NOMO-1 (cell line): ENCODE results near the gene CABP7.
"Not testable (repeated sequence)": the region's sequence is repeated elsewhere in the genome, so short reads cannot be mapped to it uniquely, and the experiment has no call there.

Source experiments
- DNase-seq, 2 experiments: peaks; one replicate each; lab custom pipeline; 2025; ENCODE audit not compliant: unreplicated experiment in 2 of 2; lab: John Stamatoyannopoulos, UW

Gene CABP7

GRCh38 chr22:29744902-29745301, 25.1 kb downstream of the CABP7 start:
- no peak for DNase-seq

DNA sequence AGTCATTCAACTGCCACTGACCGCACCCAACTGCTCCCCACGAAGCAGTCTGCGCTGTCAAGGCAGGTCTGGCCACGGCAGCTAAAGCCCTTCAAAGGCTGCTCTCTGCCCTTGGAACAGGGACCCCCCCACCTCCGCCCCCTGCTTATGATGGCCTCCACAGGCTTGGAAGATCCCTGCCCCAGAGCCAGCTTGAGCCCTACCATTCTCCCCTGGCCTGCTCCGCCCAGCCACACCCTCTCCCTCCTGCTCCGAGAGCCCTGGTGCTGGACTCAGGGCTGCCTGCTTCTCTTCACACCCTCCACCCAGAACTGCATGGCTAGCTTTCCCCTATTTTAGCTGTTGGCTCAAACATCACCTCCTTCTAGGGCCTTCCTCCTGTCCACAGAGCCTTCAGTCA, 28.0 kb downstream of the CABP7 start:
- DNase-seq, result no peak

DNA sequence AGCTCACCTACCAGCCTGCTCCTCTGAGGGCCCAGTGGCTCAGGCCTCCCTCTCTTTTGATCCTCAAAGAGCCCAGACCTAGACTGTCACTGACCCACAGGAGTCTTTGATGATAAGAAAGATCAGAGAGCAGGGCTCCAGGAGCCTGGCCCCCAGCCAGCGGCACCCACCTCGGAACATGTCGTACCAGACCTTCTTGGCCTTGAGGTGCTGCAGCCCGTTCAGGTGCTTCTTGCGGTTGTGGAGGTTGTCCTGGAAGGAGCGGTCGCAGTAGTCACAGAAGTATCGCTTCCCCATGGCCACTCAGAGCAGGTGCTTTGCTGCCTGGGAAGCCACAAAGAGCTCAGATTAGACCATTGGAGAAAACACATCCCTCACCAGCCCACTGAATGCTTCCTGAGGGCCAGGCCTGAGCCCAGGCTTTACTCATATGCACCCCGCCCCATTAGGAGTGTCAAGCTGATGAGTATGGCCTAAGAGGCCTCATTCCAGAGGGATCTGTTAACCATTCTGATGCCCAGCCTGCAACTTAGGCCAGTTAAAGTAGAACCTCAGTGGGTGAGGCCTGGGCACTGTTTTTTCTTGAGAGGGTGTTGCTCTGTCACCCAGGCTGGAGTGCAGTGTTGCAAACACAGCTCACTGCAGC, 28.6 kb downstream of the CABP7 start:
- DNase-seq, result no peak

DNA sequence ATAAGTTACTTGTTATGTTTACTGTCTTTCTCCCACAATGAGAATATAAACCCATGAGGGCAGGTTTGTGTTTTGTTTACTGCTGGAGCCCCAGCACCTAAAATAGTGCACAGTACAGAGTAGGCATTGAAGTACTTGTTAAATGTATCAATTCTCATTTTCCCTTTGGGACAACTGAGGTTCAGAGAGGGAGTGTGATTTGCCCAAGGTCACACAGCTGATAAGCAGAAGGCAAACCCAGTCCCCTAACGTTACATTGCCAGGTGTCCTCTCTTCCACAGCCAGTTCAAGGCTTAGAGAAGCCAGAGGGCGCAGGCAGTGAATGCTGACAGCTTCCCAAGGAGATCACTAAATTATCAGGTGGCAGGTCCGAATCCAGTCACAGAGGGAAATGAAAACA, 30.2 kb downstream of the CABP7 start:
- no peak for DNase-seq

- DNase-seq, result peak; percentile 48 to 82
Observed at GRCh38 chr22:29750559-29751538, 31.0 kb downstream of the CABP7 start.

DNA sequence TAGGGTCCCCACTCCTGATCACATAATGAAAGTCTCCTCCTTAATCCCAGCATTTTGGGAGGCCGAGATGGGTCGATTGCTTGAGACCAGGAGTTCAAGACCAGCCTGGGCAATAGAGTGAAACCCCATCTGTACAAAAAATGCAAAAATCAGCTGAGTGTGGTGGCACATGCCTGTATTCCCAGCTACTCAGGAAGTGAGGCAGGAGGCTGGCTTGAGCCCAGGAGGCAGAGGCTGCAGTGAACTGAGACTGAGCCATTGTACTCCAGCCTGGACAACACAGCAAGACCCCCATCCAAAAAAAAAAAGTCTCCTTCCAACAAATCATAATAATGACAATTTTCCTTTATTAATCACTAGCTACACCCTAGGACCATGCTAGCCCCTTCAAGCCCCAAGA, 31.9 kb downstream of the CABP7 start:
- DNase-seq, result no peak

- DNase-seq, result no peak
Observed at GRCh38 chr22:29753808-29754657, 34.2 kb downstream of the CABP7 start.

DNA sequence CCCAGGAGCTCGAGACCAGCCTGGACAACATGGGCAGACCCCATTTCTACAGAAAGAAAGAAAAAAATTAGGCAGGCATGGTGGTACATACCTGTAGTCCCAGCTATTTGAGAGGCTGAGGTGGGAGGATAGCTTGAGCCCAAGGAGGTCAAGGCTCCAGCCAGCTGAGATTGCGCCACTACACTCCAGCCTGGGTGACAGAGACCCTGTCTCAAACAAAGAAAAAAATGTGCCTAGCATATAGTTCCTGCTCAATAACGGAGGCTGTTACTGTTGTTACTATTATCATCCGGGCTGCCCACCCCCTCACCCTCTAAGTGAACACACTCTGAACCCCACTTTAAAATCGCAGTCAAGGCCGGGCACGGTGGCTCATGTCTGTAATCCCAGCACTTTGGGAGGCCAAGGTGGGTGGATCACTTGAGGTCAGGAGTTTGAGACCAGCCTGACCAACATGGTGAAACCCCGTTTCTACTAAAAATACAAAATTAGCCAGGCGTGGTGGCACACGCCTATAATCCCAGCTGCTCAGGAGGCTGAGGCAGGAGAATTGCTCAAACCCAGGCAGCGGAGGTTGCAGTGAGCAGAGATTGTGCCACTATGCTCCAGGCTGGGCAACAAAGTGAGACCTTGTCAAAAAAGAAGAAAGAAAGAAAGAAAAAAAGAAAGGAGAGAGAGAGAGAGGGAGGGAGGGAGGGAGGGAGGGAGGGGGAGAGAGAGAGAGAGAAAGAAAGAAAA, 35.0 kb downstream of the CABP7 start:
- not testable (repeated sequence) for DNase-seq

- DNase-seq, result no peak
Observed at GRCh38 chr22:29755889-29756288, 36.1 kb downstream of the CABP7 start.

- no peak for DNase-seq
Observed at GRCh38 chr22:29756341-29756740, 36.5 kb downstream of the CABP7 start.

GRCh38 chr22:29757096-29757495, 37.3 kb downstream of the CABP7 start:
- no peak for DNase-seq

DNA sequence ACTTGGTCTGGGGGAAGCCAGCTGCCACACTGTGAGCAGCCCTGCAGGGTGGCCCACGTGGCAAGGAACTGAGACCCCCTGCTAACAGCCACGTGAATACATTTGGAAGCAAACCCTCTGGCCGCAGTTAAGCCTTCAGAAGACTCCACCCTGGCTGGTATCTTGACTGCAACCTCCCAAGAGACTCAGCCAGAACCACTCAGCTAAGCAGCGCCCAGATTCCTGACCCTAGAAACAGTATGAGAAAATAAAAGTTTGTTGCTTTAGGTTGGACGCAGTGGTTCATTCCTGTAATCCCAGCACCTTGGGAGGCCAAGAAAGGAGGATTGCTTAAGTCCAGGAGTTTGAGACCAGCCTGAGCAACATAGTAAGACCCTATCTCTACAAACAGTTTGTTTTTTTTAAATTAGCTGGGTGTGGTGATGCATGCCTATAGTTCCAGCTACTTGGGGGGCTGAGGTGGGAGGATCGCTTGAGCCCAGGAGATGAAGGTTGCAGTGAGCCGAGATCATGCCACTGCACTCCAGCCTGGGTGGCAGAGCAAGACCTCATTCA, 38.3 kb downstream of the CABP7 start:
- DNase-seq, result no peak

DNA sequence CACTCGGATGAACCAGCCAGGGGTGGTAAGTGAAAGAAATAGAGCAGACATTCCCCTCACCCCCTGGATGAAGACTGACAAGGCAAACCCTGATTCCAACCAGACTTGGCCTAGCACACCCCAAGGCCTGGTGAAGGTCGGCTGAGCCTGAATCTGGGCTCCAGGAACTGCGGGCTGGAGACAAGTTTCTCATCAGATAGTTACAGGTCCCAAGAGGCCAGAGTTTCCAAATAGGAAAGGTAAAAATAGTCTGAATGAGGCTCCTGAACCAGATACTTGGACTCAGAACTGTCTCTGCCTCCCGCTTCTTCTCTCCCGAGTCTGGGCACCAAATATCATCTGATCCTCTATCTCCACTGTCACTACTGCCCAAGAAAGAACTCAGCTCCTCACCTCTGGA, 39.2 kb downstream of the CABP7 start:
- DNase-seq, result no peak

GRCh38 chr22:29762263-29762662, 42.5 kb downstream of the CABP7 start:
- DNase-seq, result no peak

DNA sequence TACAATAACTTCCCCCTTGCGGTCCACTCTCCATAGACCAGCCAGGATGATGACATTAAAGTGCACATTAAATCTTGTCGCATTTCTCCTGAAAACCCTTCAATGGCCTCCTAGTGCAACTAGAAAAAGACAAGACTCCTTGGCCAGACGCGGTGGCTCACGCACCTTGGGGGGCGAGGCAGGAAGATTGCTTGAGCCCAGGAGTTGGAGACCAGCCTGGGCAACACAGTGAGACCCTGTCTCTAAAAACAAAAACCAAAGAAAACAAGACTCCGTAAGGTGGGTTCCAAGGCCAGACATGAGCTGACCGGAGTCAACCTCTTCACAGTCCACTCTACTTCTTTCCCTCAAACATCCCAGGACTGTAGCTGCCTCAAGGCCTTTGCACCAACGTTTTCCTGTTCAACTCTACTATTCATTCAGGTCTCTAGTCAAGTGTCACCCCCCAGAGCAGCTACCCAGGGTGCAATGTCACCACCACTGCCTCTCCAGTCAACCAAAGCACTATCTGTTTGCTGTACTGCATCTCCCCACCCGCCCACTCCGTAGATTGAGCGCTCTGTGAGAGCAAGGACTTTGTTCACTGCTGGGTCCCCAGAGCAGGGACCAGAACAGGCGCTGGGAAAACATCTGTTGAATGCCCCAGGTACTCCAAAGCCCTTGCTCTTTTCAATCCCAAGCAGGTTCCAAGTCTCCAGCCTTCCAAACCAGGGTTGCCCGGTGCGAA, 46.3 kb downstream of the CABP7 start:
- DNase-seq, result peak; percentile 46 to 66

DNA sequence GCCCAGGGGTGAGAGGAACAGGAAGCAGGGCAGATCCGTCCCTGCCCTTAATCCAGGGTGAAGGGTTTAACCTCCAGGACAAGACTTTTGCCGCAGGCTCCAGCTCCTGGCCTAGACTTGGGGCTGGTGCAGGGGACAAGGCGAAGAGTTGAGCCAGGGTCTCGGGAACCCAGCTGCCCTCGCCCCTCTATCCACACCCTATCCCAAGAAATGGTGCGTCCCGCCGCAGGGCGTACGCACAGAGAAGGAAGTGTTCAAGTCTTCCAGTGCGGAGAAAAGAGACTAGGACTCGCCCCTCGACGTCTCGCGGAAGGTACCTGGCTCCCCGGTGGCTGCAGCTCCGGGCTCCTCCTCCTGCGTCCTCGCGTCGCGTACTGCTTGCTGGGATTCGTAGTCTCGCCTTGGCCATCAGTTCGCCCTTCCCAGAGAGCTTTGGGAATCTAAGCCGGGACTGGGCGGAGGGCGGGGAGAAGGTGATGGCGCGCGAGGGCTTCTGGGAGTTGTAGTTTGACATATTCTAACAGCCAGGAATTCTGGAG, 46.9 kb downstream of the CABP7 start, which contains the start of gene ZMAT5:
ZMAT5 (minus strand) TSS at position 376 of the 539 bp plus-strand sequence. CDS start 18,463 bp downstream, outside the sequence.
- DNase-seq, result peak; percentile 98 to 99

- DNase-seq, result peak; percentile 90 to 91
Observed at GRCh38 chr22:29767171-29768051, 47.6 kb downstream of the CABP7 start, which contains the start of gene UQCR10. Gene UQCR10 (plus strand): TSS chr22:29767369. CDS start chr22:29767399, 30 bp downstream.
